C4-2B (cell line): Measurements from ENCODE around the gene CHSY3.

Experiments used
- H3K27ac ChIP-seq: fragments of 450-650 bp; 2 replicates; pipeline ENCODE4 v1.5.1; 2017
- CTCF ChIP-seq: fragments of 450-650 bp; conservative IDR thresholded peaks from 2 replicates; pipeline ENCODE4 v1.5.1; 2017; ENCODE audit warnings: mild to moderate bottlenecking
- ZFX ChIP-seq: fragments of 450-650 bp; IDR thresholded peaks from 2 replicates; pipeline ENCODE4 v1.6.1; 2017

Gene CHSY3

GRCh38 chr5:130074820-130075219 is 170.6 kb downstream of the CHSY3 start:
- TF ChIP-seq ZFX, result no peak
- no peak for TF ChIP-seq CTCF
- H3K27ac ChIP-seq, result no peak overlapping the region

- no peak overlapping the region for H3K27ac ChIP-seq
- TF ChIP-seq CTCF (peak; percentile 19), ZFX (no peak)
These were observed 172.7 kb downstream of the CHSY3 start for GRCh38 chr5:130077007-130077406.

- no peak overlapping the region for H3K27ac ChIP-seq
- no peak for TF ChIP-seq CTCF
- no peak for TF ChIP-seq ZFX
These were observed 174.4 kb downstream of the CHSY3 start for GRCh38 chr5:130078661-130079060.

- TF ChIP-seq ZFX (no peak), CTCF (no peak)
- H3K27ac ChIP-seq, result no peak overlapping the region
These were observed 186.5 kb downstream of the CHSY3 start for GRCh38 chr5:130090569-130091270.

GRCh38 chr5:130092991-130093390 is 188.7 kb downstream of the CHSY3 start:
- H3K27ac ChIP-seq, result no peak overlapping the region
- TF ChIP-seq ZFX (no peak), CTCF (no peak)

GRCh38 chr5:130096483-130096882 is 192.2 kb downstream of the CHSY3 start:
- no peak overlapping the region for H3K27ac ChIP-seq
- TF ChIP-seq CTCF (no peak), ZFX (no peak)

- no peak overlapping the region for H3K27ac ChIP-seq
- TF ChIP-seq CTCF, result no peak
- TF ChIP-seq ZFX, result no peak
These were observed 194.7 kb downstream of the CHSY3 start for GRCh38 chr5:130099008-130099407.
